Measurements from ENCODE around the gene FAM89B. TPM values are rescaled to one million over a fixed set of nuclear protein-coding genes. Genes with fewer than 3 reads are reported as not detected.

Gene FAM89B
- polyA plus RNA-seq, 1 donor (not counting 4 experiments of a cell fraction or from before 2014, with no cell fraction given), result 11.5 TPM

GRCh38 chr11:65552388-65552951 is 19.9 kb upstream of the FAM89B start:
- FAIRE-seq (no peak), DNase-seq (ENCODE audit: low read depth, low spot score) (no peak)
- H3K27ac ChIP-seq (ENCODE audit: control insufficient read depth, insufficient read depth, low read length), result no peak overlapping the region
- no peaks in the 10 kb centered on the region for H3K79me2 ChIP-seq (ENCODE audit: control insufficient read depth, insufficient read depth, low read length)
- H3K4me1 ChIP-seq (ENCODE audit: control insufficient read depth, extremely low read depth, insufficient read depth, low read length), result peaks cover 21% of the 10 kb centered on the region
- no peaks in the 10 kb centered on the region for H3K9me1 ChIP-seq (ENCODE audit: control insufficient read depth, extremely low read depth, insufficient read depth, low read length)
- H3K4me3 ChIP-seq (ENCODE audit: control insufficient read depth in 2 of 3, extremely low read depth in 1 of 3, insufficient read depth in 2 of 3, low read depth in 1 of 3, low read length in 3 of 3), result no peak overlapping the region
- TF ChIP-seq, protein P1, sequence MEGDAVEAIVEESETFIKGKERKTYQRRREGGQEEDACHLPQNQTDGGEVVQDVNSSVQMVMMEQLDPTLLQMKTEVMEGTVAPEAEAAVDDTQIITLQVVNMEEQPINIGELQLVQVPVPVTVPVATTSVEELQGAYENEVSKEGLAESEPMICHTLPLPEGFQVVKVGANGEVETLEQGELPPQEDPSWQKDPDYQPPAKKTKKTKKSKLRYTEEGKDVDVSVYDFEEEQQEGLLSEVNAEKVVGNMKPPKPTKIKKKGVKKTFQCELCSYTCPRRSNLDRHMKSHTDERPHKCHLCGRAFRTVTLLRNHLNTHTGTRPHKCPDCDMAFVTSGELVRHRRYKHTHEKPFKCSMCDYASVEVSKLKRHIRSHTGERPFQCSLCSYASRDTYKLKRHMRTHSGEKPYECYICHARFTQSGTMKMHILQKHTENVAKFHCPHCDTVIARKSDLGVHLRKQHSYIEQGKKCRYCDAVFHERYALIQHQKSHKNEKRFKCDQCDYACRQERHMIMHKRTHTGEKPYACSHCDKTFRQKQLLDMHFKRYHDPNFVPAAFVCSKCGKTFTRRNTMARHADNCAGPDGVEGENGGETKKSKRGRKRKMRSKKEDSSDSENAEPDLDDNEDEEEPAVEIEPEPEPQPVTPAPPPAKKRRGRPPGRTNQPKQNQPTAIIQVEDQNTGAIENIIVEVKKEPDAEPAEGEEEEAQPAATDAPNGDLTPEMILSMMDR (optimal IDR thresholded peaks at IDR 0.05 in 1 of 3, IDR thresholded peaks at IDR 0.05 in 1 of 3, conservative IDR thresholded peaks at IDR 0.05 in 1 of 3; ENCODE audit: extremely low read depth in 1 of 3, insufficient read depth in 2 of 3, low read length in 3 of 3), result peak in 1 of 3 experiments; percentile 1
- no peak for TF ChIP-seq EZH2 (IDR thresholded peaks at IDR 0.05; ENCODE audit: low read length)
- no peaks in the 10 kb centered on the region for H3K36me3 ChIP-seq (ENCODE audit: control insufficient read depth in 2 of 2, extremely low read depth in 1 of 2, insufficient read depth in 2 of 2, low read length in 2 of 2)
- dilution Hi-C loops (cut with MboI; ENCODE audit: extremely low pct_ligation_motif_present, low sequenced_read_pairs), result no loop called here
- H3K27me3 ChIP-seq (ENCODE audit: control insufficient read depth, extremely low read depth, insufficient read depth, low read length), result no peaks in the 10 kb centered on the region
- H3K9ac ChIP-seq (ENCODE audit: control insufficient read depth, extremely low read depth, insufficient read depth, low read length), result no peak overlapping the region
- no peak overlapping the region for H3K4me2 ChIP-seq (ENCODE audit: control insufficient read depth, extremely low read depth, insufficient read depth, low read depth, low read length)
- no peaks in the 10 kb centered on the region for H4K20me1 ChIP-seq (ENCODE audit: control insufficient read depth, extremely low read depth, insufficient read depth, low read length)
- H2AFZ ChIP-seq (ENCODE audit: control insufficient read depth, low read length), result no peak overlapping the region
- no peaks in the 10 kb centered on the region for H3K9me3 ChIP-seq (ENCODE audit: control insufficient read depth, low read depth, low read length)

- TF ChIP-seq EZH2 (IDR thresholded peaks at IDR 0.05; ENCODE audit: low read length), result no peak
- TF ChIP-seq, protein P1 (optimal IDR thresholded peaks at IDR 0.05 in 1 of 3, IDR thresholded peaks at IDR 0.05 in 1 of 3, conservative IDR thresholded peaks at IDR 0.05 in 1 of 3; ENCODE audit: extremely low read depth in 1 of 3, insufficient read depth in 2 of 3, low read length in 3 of 3), result no peak
- Histone ChIP-seq H4K20me1 (ENCODE audit: control insufficient read depth, extremely low read depth, insufficient read depth, low read length) (no peaks in the 10 kb centered on the region), H3K4me1 (ENCODE audit: control insufficient read depth, extremely low read depth, insufficient read depth, low read length) (peaks cover 23% of the 10 kb centered on the region), H3K4me2 (ENCODE audit: control insufficient read depth, extremely low read depth, insufficient read depth, low read depth, low read length) (no peak overlapping the region), H3K36me3 (ENCODE audit: control insufficient read depth in 2 of 2, extremely low read depth in 1 of 2, insufficient read depth in 2 of 2, low read length in 2 of 2) (no peaks in the 10 kb centered on the region), H3K4me3 (ENCODE audit: control insufficient read depth in 2 of 3, extremely low read depth in 1 of 3, insufficient read depth in 2 of 3, low read depth in 1 of 3, low read length in 3 of 3) (no peak overlapping the region), H3K27ac (ENCODE audit: control insufficient read depth, insufficient read depth, low read length) (no peak overlapping the region), H3K9ac (ENCODE audit: control insufficient read depth, extremely low read depth, insufficient read depth, low read length) (no peak overlapping the region), H3K27me3 (ENCODE audit: control insufficient read depth, extremely low read depth, insufficient read depth, low read length) (no peaks in the 10 kb centered on the region), H2AFZ (ENCODE audit: control insufficient read depth, low read length) (no peak overlapping the region), H3K79me2 (ENCODE audit: control insufficient read depth, insufficient read depth, low read length) (no peaks in the 10 kb centered on the region), H3K9me3 (ENCODE audit: control insufficient read depth, low read depth, low read length) (no peaks in the 10 kb centered on the region), H3K9me1 (ENCODE audit: control insufficient read depth, extremely low read depth, insufficient read depth, low read length) (no peaks in the 10 kb centered on the region)
- FAIRE-seq, result no peak
- DNase-seq (ENCODE audit: low read depth, low spot score), result no peak
- dilution Hi-C loops (cut with MboI; ENCODE audit: extremely low pct_ligation_motif_present, low sequenced_read_pairs), result no loop called here
Measured at GRCh38 chr11:65553301-65554001, 18.9 kb upstream of the FAM89B start.

Data from keratinocyte (primary cell).